B cell (primary cell): ENCODE data around the gene SLC12A7. TPM values are rescaled to one million over a fixed set of nuclear protein-coding genes. Genes with fewer than 3 reads are reported as not detected.

Experiments used
- ATAC-seq: fragments of 200-7000 bp; cut with Tn5 transposase; one replicate; pipeline ENCODE4 v1.10.0; 2021; ENCODE audit warnings: low read depth, mild to moderate bottlenecking, moderate number of reproducible peaks, moderate library complexity
- CTCF ChIA-PET: fragments of 350-600 bp; sonication (Branson Sonifier 250); formaldehyde crosslinking; loops from one replicate; lab custom pipeline; 2021; ENCODE audit warnings: antibody characterized with exemption, inconsistent platforms; lab: Charles Lee
- POLR2A ChIA-PET: fragments of 350-600 bp; sonication (Branson Sonifier 250); formaldehyde crosslinking; loops from one replicate; lab custom pipeline; 2021; ENCODE audit warnings: antibody characterized with exemption; lab: Charles Lee
- DNase-seq: peaks from one replicate; pipeline ENCODE4 v3.0.0; 2013
- H2AFZ ChIP-seq: 2 replicates; pipeline ENCODE4 v1.6.1; 2012; ENCODE audit warnings: mild to moderate bottlenecking, low read depth, low read length; ENCODE audit not compliant: insufficient read depth, poor library complexity, severe bottlenecking
- H3K27ac ChIP-seq, 2 donors: 1 replicate in 1 of 2; 2 replicates in 1 of 2; pipeline ENCODE4 v1.5.1; 2012 to 2013; ENCODE audit warnings: low read length in 2 of 2, mild to moderate bottlenecking in 2 of 2, moderate library complexity in 1 of 2
- H3K27me3 ChIP-seq, 4 experiments: fragments of 200-600 bp in 1 of 4; sonication (generic) in 1 of 4; replicated peaks in 1 of 4; 1 replicate in 2 of 4; 2 replicates in 2 of 4; pipeline versions ENCODE4 v1.6.1 to v1.7.0; 2013 to 2016; ENCODE audit warnings: low read length in 3 of 4, mild to moderate bottlenecking in 2 of 4, mixed read lengths in 1 of 4, moderate library complexity in 1 of 4; ENCODE audit not compliant: insufficient read depth in 4 of 4, control insufficient read depth in 3 of 4; ENCODE audit errors: control extremely low read depth in 1 of 4
- H3K36me3 ChIP-seq, 2 experiments: replicated peaks in 1 of 2; 1 replicate in 1 of 2; 2 replicates in 1 of 2; pipeline versions ENCODE4 v1.6.1 to v1.7.1; 2013; ENCODE audit warnings: low read length in 1 of 2; ENCODE audit not compliant: insufficient read depth in 2 of 2, control insufficient read depth in 1 of 2; ENCODE audit errors: control extremely low read depth in 1 of 2, extremely low read depth in 1 of 2
- H3K4me1 ChIP-seq, 2 donors: fragments of 200-600 bp in 1 of 2; sonication (generic) in 1 of 2; 1 replicate in 1 of 2; 2 replicates in 1 of 2; pipeline versions ENCODE4 v1.5.1 to v1.6.1; 2013 to 2017; ENCODE audit warnings: low read length in 2 of 2; ENCODE audit not compliant: control insufficient read depth in 2 of 2, insufficient read depth in 2 of 2
- H3K4me2 ChIP-seq: replicated peaks from 2 replicates; pipeline ENCODE3; 2012; ENCODE audit warnings: mild to moderate bottlenecking, low read depth, low read length; ENCODE audit not compliant: poor library complexity, severe bottlenecking
- H3K4me3 ChIP-seq, 5 experiments: fragments of 200-600 bp in 1 of 5; sonication (generic) in 1 of 5; 1 replicate in 3 of 5; 2 replicates in 2 of 5; pipeline versions ENCODE4 v1.5.1 to v1.7.0; 2011 to 2016; ENCODE audit warnings: low read length in 4 of 5, mild to moderate bottlenecking in 4 of 5, low read depth in 2 of 5, control low read depth in 1 of 5, moderate library complexity in 1 of 5; ENCODE audit not compliant: insufficient read depth in 1 of 5; ENCODE audit errors: control extremely low read depth in 1 of 5, extremely low read depth in 1 of 5
- H3K79me2 ChIP-seq: fragments of 200-600 bp; sonication (generic); one replicate; pipeline ENCODE4 v1.6.0; 2016; ENCODE audit warnings: low read length; ENCODE audit not compliant: control insufficient read depth, insufficient read depth
- H3K9ac ChIP-seq: fragments of 200-600 bp; sonication (generic); 2 replicates; pipeline ENCODE4 v1.6.1; 2017; ENCODE audit warnings: mild to moderate bottlenecking, low read length, moderate library complexity
- H3K9me3 ChIP-seq, 3 donors: one replicate each; pipeline versions ENCODE4 v1.6.1 to v1.7.1; 2013; ENCODE audit warnings: low read length in 2 of 3; ENCODE audit not compliant: control insufficient read depth in 2 of 3, insufficient read depth in 1 of 3; ENCODE audit errors: control extremely low read depth in 1 of 3
- H4K20me1 ChIP-seq: 2 replicates; pipeline ENCODE4 v1.6.0; 2012; ENCODE audit warnings: mild to moderate bottlenecking, low read length; ENCODE audit not compliant: insufficient read depth, control insufficient read depth, poor library complexity, severe bottlenecking
- H3K27ac Mint-ChIP-seq: one replicate; pipeline ENCODE4 v1.8.0; 2021; ENCODE audit warnings: mixed read lengths
- H3K27me3 Mint-ChIP-seq: one replicate; pipeline ENCODE4 v1.8.0; 2021; ENCODE audit warnings: mixed read lengths
- H3K4me1 Mint-ChIP-seq: one replicate; pipeline ENCODE4 v1.8.0; 2021; ENCODE audit warnings: mixed read lengths
- H3K4me3 Mint-ChIP-seq: one replicate; pipeline ENCODE4 v1.8.0; 2021; ENCODE audit warnings: mixed read lengths
- H3K9me3 Mint-ChIP-seq: one replicate; pipeline ENCODE4 v1.8.0; 2022; ENCODE audit warnings: mixed read lengths; ENCODE audit not compliant: insufficient read depth
- EZH2 ChIP-seq: IDR thresholded peaks from 2 replicates; pipeline ENCODE4 v1.6.1; 2012; ENCODE audit warnings: borderline replicate concordance, low read depth, mild to moderate bottlenecking, moderate library complexity, low read length; ENCODE audit not compliant: insufficient read depth, poor library complexity, severe bottlenecking
- WGBS: methylation state at CpG from one replicate; pipeline ENCODE4 v1.1.5; 2013; ENCODE audit warnings: missing lambda C conversion rate; ENCODE audit not compliant: insufficient coverage; 5-methylcytosine and 5-hydroxymethylcytosine counted together
- intact Hi-C: fragments of 100-400 bp; cut with micrococcal nuclease; formaldehyde crosslinking; loops from one replicate; pipeline ENCODE4 v1.10.0; 2022
- polyA plus RNA-seq: library from polyadenylated mRNA; depleted of rRNA; stranded (reverse); fragments of >200 nt; gene quantifications from 2 replicates; pipeline ENCODE4 v1.2.3, GENCODE V29; 2012
- total RNA-seq, 2 donors: library from RNA; stranded (reverse); fragments of 120-200 nt in 1 of 2; gene quantifications; 1 replicate in 1 of 2; 2 replicates in 1 of 2; pipeline versions ENCODE4 v1.2.3 to v1.2.4, GENCODE V29; 2013 to 2022
- TF ChIP-seq, protein P1 (sequence below): fragments of 200-600 bp; IDR thresholded peaks from one replicate; pipeline ENCODE4 v1.8.0; 2022; ENCODE audit warnings: antibody characterized with exemption, mild to moderate bottlenecking

SLC12A7 gene
- total and polyA plus RNA-seq, 2 donors (not counting 1 experiment from before 2014, with no cell fraction given), result 25.5 to 34.4 TPM

DNA sequence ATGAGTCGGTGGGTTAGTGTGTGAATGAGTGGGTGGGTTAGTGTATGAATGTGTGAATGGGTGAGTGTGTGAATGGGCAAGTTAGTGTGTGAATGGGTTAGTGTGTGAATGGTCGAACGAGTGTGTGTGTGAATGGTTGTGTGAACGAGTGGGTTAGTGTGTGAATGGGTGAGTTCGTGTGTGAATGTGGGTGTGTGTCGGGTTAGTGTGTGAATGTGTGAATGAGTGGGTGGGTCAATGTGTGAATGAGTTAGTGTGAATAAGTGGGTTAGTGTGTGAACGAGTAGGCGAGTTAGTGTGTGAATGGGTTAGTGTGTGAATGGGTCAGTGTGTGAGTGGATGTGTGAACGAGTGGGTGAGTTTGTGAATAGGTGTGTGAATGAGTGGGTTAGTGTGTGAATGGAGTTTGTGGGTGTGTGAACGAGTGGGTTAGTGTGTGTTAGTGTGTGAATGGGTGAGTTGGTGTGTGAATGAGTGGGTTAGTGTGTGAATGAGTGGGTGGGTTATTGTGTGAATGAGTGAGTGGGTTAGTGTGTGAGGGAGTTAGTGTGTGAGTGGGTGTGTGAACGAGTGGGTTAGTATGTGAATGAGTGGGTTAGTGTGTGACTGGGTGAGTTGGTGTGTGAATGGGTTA is 64.4 kb downstream of the SLC12A7 start:
- Histone ChIP-seq H2AFZ (no peak overlapping the region), H3K27me3 (no peaks in the 10 kb centered on the region), H3K4me2 (no peak overlapping the region), H3K9me3 (no peaks in the 10 kb centered on the region), H3K4me1 (no peaks in the 10 kb centered on the region), H3K9ac (no peak overlapping the region), H3K27ac (no peak overlapping the region), H3K4me3 (no peak overlapping the region), H4K20me1 (no peaks in the 10 kb centered on the region), H3K36me3 (peaks cover 0 to 3% of the 10 kb centered on the region in 2 experiments), H3K79me2 (no peaks in the 10 kb centered on the region)
- Mint-ChIP-seq H3K9me3 (peaks cover 25% of the 10 kb centered on the region), H3K27ac (no peak overlapping the region), H3K27me3 (no peaks in the 10 kb centered on the region), H3K4me3 (no peak overlapping the region), H3K4me1 (no peaks in the 10 kb centered on the region)
- ChIA-PET CTCF (no interaction called here), POLR2A (no interaction called here)
- ATAC-seq (no peak), DNase-seq (no peak)
- intact Hi-C loops, result no loop called here
- WGBS, result 90% methylated on average over 11 of the region's 11 CpGs
- TF ChIP-seq EZH2, result no peak
- TF ChIP-seq, protein P1, sequence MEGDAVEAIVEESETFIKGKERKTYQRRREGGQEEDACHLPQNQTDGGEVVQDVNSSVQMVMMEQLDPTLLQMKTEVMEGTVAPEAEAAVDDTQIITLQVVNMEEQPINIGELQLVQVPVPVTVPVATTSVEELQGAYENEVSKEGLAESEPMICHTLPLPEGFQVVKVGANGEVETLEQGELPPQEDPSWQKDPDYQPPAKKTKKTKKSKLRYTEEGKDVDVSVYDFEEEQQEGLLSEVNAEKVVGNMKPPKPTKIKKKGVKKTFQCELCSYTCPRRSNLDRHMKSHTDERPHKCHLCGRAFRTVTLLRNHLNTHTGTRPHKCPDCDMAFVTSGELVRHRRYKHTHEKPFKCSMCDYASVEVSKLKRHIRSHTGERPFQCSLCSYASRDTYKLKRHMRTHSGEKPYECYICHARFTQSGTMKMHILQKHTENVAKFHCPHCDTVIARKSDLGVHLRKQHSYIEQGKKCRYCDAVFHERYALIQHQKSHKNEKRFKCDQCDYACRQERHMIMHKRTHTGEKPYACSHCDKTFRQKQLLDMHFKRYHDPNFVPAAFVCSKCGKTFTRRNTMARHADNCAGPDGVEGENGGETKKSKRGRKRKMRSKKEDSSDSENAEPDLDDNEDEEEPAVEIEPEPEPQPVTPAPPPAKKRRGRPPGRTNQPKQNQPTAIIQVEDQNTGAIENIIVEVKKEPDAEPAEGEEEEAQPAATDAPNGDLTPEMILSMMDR, result no peak

DNA sequence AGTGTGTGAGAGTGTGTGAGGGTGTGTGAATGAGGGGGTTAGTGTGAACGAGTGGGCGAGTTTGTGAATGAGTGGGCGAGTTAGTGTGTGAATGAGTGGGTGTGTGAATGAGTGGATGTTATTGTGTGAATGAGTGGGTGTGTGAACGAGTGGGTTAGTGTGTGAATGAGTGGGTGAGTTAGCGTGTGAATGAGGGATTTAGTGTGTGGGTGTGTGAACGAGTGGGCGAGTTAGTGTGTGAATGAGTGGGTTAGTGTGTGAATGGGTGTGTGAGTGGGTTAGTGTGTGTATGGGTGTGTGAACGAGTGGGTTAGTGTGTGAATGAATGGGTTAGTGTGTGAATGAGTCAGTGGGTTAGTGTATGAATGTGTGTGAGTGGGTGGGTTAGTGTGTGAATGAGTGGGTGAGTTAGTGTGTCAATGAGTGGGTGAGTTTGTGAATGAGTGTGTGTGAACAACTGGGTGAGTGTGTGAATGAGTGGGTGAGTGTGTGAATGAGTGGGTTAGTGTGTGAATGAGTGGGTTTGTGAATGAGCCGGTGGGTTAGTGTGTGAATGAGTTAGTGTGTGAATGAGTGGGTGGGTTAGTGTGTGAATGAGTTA is 65.8 kb downstream of the SLC12A7 start:
- no peak overlapping the region for H3K4me3 ChIP-seq
- TF ChIP-seq, protein P1, result no peak
- TF ChIP-seq EZH2, result no peak
- Mint-ChIP-seq H3K4me1 (no peaks in the 10 kb centered on the region), H3K4me3 (no peak overlapping the region), H3K27ac (no peak overlapping the region), H3K27me3 (no peaks in the 10 kb centered on the region), H3K9me3 (peaks cover 33% of the 10 kb centered on the region)
- whole genome bisulfite sequencing, result 95% methylated on average over 9 of the region's 9 CpGs
- H3K27me3 ChIP-seq, result no peaks in the 10 kb centered on the region
- H3K36me3 ChIP-seq, result no peaks in the 10 kb centered on the region
- no peaks in the 10 kb centered on the region for H3K9me3 ChIP-seq
- no peaks in the 10 kb centered on the region for H3K79me2 ChIP-seq
- H4K20me1 ChIP-seq, result no peaks in the 10 kb centered on the region
- POLR2A ChIA-PET, result no interaction called here
- no peak overlapping the region for H3K4me2 ChIP-seq
- DNase-seq (no peak), ATAC-seq (no peak)
- CTCF ChIA-PET, result no interaction called here
- H3K27ac ChIP-seq, result no peak overlapping the region
- no peaks in the 10 kb centered on the region for H3K4me1 ChIP-seq
- H2AFZ ChIP-seq, result no peak overlapping the region
- no peak overlapping the region for H3K9ac ChIP-seq
- intact Hi-C loops, result no loop called here
